Activated effector memory CD4-positive, alpha-beta T cell treated with anti-CD3 and anti-CD28 coated beads, Interleukin-2, amount 50 U/mL, for 16 hours (primary cell): ENCODE results near the gene RNF224.

Experiments
- DNase-seq: peaks from one replicate; pipeline ENCODE4 v3.0.0-alpha.2; 2020

Gene RNF224

DNA sequence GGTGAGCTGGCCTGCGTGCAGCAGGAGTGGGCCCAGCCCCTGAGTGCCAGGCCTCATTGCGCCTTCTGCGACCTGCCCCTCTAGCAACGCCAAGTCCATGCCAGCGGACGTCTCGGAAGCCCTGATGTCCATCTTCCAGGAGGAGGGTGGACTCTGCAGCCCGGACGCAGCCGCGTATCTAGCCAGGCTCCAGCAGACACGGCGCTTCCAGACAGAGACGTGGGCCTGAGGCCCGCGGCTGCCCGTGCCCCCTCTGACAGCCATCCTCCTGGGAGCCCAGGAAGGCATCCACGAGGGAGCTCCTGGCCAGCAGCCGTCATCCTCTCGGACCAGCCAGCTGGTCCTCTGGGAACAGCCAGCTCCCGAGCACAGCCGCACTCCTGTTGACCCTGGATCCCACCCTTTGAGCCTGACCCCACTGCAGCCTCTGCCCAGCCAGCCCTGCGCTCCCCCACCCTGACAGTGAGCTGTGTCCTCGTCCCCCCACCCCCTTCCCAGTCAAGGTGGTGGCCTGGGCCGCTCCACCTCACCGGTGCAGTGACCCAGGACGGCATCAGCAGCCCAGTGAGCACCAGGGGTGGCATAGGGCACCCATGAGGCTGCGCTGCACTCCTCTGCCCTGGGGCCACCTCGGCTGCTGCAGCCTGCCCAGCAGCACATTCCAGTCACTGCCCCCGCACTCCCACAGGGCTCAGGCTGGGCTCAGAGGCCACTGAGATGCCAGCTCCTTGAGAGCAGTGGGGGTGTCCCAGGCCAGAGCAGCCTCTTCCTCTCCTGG lies 10.9 kb upstream of the RNF224 start:
- DNase-seq: no peak

DNA sequence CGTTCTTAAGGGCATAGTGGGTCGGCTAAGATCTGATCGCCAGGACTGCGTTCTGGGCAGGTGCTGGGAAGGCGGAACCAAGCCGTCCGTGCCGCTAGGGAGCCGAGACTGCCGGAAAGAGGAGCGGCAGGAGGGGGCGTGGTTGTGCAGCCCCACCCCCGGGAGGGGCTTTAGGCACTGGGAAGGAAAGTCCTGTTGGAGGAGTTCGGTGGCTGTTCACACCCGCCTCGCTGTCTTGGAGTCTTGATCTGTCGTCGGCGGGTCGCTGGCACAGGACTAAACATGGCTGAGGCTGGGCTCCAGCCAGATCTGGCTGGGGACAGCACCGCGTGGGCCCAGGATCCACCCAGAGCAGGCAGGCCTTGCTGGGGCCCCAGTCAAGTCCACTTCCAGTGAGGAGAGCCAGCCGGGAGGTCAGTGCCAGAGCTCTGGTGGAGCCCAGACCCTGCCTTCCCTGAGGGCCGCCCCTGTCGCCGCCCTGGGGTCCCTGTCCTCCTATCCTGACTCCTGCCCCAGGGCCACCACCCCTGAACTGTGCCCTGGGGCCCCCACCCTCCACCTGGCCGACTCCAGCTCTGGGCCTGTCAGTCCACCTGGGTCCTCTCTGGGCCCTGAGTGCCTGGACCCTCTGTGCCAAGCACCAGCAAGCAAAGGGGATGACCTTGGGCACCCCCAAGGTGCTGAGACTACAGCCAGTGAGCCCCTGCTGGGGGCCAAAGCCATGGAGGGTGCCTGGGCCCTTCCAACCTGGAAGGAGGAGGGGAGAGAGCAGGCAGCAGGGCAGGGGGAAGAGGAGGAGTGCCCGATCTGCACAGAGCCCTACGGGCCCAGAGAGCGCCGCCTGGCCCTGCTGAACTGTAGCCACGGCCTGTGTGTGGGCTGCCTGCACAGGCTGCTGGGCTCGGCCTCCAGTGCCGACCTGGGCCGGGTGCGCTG lies 9.8 kb upstream of the RNF224 start:
- DNase-seq: no peak

DNA sequence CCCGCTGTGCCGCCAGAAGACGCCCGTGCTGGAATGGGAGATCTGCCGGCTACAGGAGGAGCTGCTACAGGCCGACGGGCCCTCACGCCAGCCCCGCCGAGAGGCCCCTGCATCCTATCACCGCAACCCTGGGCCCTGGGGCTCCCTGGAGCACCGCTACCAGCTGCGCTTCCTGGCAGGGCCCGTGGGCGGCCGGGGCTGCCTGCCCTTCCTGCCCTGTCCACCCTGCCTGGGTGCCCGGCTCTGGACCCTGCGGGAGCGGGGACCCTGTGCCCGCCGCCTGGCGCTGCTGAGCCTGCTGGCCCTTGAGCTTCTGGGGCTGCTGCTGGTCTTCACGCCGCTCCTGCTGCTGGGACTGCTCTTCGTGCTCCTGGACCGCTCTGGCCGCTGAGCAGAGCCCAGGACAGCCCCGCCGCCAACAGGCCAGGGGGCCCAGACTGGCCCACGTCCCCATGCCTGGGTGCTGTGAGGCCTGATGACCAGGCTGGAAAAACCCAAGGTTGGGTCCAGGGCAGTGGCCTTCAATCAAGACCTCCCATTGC lies 9.0 kb upstream of the RNF224 start:
- no peak for DNase-seq

DNA sequence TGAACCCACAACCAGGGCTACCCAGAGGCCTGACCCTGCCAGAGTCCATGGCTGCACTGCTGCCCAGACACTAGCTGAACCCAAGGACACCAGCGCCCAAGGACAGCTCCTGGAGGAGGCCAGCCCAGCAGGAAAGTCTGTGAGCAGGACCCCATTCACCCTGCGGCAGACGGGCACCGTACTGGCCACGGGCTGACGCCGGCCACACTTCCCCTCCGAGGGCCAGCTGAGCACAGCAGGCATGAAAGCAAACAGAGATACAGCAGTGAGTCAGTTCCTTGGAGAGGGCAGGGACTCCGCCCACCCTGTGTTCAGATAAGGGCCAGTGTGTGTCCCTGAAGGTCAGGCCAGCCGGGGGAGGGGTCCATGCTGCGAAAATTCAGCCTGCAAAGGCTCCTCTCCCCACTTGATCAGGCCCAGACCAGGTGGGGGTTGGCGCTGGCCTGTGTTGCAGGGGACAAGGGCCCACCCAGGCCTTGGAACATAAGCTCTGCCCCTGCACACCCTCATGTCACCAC lies 8.5 kb upstream of the RNF224 start:
- DNase-seq: no peak

DNA sequence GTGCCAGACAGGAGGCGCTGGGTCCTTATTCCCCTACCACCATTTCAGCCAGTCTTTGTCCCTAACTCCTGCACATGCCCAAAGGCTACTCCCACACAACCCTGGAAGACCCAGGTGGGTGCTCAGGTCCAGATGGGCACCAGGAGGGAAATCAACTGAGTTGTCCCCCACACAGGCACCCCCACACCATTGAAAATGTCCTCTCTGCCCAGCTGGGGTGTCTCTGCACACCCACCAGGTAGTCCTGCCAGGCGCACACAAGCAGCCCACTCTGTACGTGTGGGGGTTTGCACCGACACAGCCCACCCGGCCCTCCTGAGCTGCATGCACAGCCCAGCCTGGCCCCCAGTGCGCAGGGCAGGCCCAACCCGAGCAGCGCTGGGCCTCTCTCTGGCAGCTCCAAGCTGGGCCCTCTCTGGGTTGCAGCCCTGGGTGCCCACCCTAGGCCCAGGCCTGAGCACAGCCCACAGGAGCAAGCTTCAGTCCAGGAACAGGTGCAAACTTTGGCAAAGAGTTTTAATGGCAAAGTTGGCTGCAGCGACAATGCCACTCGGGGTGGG lies 7.5 kb upstream of the RNF224 start:
- no peak for DNase-seq

DNA sequence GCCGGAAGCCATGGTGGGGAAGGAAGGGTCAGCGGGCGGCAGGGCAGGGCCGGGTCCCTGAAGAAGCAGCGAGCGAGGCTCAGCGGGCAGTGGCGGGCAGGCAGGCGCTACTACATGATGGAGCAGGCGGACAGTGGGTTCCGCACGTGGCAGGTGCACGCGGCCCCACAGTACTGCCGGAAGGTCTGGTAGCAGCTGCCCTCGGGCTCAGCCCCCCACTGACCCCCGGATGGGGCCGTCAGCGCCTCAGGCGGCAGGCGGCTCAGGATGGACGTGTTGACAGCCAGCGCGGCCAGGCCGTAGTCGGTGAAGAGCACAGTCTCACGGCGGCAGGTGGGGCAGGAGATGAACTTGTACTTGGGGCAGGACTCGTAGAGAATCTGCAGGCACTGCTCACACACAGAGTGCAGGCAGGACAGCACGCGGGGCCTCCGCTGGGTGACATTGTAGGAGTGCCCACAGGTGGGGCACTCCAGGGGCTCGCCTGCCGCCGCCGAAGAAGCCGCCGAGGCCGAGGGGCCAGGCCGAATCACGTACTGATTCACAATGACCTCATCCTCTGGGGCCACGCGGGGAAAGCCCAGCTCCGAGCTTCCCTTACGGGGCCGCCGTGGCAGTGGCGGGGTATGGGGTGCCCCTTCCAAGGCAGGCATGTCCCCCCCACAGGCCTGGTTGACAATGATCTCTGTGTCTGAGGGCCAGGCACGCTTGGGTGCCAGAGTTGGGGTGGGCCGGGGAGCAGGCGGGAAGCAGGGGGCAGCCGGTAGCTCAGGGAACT lies 6.8 kb upstream of the RNF224 start:
- no peak for DNase-seq

DNA sequence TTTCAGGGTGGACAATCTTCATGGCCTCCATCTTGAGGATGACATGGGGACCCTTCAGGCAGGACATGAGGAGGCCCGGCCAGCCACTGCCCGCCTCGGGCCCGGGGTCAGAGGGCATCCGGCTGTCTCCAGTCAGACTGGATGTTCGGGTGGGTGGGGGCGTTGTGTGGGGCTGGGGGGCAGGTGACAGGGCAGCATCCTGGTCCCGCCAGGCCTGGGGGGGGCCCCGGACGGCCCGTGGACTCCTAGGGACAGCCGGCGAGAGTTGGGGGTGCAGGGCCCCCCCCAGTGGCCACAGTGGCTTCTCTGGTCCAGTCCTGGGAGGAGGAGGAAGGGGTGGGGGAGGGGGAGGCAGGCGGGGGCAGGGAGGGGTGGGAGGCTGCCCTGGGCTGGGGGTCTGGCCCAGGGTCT lies 6.2 kb upstream of the RNF224 start:
- no peak for DNase-seq

DNA sequence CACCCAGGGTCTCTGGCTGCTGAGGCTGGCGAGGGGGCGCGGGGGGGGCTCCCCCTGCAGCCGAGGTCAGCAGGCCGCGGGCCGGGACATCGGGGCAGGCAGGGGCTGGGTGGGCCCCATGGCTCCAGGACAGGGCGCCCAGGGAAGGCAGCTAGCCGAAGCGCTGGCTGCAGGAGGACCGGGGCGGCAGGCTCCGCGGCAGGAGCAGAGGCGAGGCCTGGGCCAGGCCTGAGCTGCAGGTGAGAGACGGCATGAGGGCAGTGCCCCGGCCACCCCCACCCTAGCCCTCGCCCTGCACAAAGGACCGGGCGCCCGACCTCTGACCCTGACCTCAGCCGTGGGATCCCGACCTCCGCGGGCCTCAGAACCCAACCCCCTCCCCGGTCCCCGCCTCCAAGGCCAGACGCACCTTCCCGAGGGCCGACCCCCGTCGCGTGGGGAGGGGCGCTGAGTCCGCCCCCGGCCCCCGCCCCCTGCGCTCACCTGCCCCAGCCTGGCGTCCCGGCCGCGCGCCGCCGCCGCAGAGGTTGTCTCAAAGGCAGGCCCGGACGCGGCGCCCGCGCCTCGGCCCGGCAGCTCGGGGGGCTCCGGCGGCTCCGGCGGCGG lies 5.7 kb upstream of the RNF224 start:
- DNase-seq: no peak

DNA sequence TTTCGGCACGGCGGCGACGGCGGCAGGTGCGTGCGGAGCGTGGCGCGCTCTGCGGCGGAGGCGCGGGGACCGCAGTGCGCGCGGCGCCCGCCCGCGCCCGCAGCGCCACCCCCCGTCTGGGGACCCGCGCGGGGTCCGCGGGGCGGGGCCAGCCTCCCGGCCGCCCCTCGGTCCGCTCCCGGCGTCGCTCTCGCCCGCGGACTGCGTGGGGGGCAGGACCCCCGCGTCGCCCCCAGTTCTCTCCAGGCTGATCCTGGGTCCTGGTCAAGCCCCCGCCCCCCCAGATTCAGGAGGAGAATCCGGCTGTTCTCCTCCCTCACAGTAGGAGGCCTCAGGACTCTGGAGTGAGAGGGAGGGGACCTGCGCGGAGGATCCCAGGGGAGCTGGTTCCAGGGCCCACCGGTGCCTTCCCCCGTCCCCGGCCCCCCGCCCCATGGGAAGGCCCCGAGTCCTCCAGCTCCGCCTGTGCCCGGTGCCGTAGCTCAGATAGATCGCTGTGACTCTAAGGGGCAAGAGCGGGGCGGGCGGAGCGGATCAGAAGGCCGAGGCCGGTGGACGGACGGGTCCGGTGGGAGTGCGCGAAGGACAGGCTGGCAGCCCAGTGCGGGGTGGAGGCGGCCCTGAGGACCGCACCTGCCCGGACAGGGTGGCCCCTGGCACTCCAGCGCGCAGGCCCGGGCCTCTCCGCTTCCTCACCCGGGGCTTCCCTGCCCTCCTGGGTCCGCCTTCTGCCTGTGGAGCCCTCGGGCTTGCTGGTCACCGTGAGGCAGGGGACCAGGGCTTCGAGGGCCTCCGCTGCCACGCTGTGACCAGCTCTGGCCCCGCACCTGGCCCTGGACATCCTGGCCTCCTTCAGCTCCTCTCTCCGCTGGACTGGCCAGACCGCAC lies 4.9 kb upstream of the RNF224 start, which contains the start of gene RNF208:
Gene RNF208 (minus strand): TSS at position 51 of the 888 bp plus-strand sequence. CDS start 1,028 bp downstream, outside the sequence.
- no peak for DNase-seq

DNA sequence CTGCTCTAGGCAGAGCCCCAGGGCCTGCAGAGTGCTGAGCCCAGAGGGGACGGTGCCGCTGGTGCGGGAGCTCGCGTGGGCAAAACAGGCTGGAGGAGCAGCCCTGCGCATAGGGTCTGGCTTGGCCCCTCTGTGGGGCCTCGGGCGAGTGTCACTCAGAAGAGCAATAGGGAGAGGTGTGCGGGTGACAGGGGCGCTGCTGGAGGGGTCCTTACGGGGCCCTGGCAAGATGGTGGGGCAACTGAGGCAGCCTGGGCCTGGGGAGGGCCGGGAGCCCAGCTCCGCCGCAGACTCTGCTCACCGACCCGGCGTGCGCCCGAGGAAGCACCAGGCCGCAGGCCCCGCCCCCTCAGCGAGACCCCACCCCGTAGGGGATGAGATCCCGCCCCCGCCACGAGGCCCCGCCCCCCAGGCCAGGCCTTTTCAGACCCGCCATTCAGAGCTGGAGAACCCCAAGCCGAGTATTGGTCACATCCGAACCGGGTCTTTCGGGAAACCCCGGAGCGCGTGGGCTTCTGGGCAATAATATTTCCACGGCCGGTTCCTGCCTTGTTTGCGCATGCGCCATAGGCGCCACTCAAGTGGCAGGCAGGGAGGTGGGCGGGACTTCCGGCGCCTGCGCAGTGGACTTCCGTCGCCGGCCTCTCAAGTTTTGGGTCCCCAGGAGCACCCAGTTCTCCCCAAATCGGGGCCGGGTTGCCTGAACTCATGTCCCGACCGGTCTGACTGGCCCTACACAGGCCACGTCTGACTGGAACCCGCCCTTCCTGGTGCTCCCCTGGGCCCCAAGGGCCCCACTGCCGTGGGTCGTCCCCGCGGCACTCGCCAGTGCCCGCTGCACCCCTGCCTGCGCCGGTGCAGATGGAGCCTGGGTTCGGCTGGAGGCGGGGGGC lies 4.0 kb upstream of the RNF224 start:
- peak; percentile 99 for DNase-seq

DNA sequence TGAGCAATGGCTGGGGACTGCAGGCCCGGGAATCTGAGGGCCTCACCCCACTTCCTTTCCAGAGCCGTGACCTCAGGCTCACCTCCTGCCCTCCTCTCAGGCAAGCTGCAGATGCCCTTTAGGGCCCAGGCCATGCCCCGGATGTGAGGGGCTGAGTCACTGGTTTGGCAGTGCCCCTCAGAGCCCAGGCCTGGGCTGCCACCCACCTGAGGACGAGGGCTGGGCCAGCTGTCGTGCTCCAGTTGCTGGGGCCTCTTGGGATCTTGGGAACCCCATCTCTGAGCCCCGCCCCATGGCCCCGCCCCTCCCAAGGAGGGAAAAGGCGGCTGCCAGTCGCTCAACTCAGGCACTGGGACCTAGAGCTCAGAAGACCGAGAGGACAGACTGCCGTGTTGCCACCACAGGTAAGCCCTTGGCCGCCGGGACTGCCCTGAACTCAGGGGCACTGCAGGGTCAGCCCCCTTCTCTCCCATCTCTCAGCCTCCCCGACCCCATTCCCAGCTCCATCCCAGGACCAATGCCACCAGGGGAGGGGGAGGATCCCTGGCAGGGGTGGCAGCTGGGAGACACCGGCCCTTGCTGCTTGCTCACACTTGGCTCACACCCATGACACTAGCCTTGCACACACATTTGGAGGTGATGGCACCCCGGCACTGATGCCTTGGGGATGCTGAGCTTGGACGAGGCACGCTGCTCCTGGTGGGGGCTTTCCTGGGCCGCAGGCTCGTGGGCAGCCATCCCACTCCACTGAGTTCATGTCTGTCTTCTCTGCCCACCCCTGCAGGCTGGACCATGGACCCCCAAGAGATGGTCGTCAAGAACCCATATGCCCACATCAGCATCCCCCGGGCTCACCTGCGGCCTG lies 2.2 kb upstream of the RNF224 start, which contains the start of gene CYSRT1:
Gene CYSRT1 (plus strand): TSS at position 345 of the 865 bp plus-strand sequence. CDS start 448 bp downstream, at position 793.
- no peak for DNase-seq

DNA sequence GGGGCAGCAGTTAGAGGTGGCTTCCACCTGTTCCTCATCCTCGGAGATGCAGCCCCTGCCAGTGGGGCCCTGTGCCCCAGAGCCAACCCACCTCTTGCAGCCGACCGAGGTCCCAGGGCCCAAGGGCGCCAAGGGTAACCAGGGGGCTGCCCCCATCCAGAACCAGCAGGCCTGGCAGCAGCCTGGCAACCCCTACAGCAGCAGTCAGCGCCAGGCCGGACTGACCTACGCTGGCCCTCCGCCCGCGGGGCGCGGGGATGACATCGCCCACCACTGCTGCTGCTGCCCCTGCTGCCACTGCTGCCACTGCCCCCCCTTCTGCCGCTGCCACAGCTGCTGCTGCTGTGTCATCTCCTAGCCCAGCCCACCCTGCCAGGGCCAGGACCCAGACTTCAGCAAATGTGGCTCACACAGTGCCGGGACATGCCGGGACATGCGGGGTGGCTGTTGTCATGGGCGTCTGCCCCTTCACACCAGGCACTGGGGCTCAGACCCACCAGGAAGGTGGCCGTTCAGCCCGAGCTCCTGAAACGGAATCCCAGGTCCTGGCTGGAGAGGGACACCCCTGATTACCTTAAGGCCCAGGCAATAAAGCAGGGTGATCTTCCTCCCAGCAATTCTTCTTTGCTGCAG lies 1.5 kb upstream of the RNF224 start:
- DNase-seq: no peak

DNA sequence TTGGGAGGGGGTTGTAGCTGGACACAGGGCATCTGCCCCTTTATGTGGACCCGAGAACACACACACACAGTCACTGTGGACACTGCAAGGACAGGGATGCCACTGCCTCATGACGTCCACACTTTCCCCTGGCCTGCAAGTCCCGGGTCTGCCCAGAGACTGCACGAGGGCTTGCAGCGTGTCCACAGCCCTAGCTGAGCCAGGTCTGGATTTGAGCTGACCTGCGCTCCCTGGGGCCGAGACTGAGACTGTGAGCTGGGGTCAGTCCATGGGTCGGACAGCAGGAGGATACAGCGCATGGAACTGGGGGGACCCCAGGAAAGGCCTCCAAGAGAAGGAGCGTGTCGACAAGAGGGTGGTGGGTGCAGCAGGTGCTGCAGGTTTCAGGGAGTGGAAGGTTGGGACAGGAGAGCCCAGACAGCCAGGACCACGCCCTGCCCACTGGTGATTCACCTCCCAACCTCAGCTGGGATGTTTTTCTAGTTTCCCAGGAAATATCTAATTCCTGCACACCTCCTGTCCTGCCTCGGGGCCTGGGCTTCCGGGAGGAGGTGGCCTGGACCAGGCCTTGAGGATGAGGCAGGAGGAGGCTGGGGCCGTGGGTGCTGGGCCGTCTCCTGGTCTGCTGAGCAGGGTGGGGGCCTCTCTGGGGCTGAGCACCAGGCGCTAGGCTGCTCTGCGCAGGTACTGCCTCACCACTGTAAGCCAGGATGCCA lies 806 bp upstream of the RNF224 start:
- no peak for DNase-seq

DNA sequence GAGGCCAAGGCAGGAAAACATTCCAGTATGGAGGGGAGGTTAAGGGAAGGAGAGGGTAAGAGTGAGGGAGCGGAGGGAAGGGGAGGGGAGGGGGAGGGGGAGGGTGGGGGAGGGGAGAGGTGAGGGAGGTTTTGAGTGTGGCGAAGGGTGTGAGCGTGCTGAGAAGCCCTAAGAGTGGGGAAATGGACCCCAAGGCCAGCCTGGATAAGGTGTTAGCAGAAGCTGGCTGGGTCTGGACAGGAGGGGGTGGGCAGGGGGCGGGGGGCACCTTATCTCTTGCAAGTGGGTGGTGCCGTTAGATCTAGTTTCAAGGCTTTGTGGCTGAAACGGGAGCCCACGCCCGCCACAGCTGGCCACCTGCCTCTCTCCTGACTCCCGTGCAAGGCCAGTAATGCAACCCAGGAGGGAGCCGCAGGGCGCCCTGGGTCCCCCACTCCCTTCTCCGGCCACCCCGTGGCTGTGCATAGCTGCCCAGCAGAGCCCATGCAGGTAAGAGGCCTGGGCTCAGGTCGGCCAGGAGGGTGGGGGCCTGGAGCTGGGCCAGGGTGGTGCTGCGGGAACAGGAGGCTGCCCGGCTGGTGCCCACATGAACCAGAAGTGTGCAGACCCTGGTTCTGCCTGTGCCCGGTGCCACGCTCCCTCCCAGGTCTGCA lies 677 bp downstream of the RNF224 start:
- DNase-seq: no peak

DNA sequence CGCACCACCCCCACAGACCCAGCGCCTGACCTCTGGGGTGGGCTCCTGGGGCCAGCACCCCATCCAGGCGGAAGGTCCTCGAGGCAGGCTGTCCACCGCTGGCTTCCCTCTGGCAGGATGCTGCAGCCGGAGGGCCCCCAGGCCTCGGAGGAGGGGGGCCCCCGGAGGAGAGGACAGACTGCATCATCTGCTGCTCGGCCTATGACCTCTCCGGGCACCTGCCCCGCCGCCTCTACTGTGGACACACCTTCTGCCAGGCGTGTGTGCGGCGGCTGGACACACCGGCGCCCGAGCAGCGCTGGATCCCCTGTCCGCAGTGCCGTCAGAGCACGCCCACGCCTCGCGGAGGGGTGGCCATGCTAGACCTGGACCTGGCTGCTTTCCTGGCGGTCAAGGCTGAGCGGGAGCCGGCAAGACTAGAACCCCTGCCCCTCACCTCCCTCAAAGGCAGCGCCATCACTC lies 1.2 kb downstream of the RNF224 start:
- DNase-seq: no peak
